SK-N-SH treated with all-trans-retinoic acid at 6 μM for 48 hours (cell line): Measurements from ENCODE around the gene FIGN.

Experiments
- ATAC-seq: fragments of 200-7000 bp; cut with Tn5 transposase; 3 replicates; pipeline ENCODE4 v1.9.1; 2020; ENCODE audit warnings: mild to moderate bottlenecking, moderate library complexity
- ARNTL ChIP-seq: fragments of 450-650 bp; formaldehyde crosslinking; IDR thresholded peaks from 2 replicates; pipeline ENCODE4 v1.5.0; 2020; ENCODE audit warnings: low read depth, mild to moderate bottlenecking, moderate library complexity, borderline replicate concordance
- BACH2 ChIP-seq: fragments of 250-450 bp; sonication (Bioruptor Pico); IDR thresholded peaks from 2 replicates; pipeline ENCODE4 v1.9.0; 2021; ENCODE audit warnings: mild to moderate bottlenecking, borderline replicate concordance
- CSDC2 ChIP-seq: fragments of 250-450 bp; sonication (Bioruptor Pico); IDR thresholded peaks from 2 replicates; pipeline ENCODE4 v1.5.0; 2020; ENCODE audit warnings: mild to moderate bottlenecking, moderate library complexity
- ESRRG ChIP-seq: fragments of 250-450 bp; sonication (Bioruptor Pico); IDR thresholded peaks from 2 replicates; pipeline ENCODE4 v1.6.1; 2021; ENCODE audit warnings: mild to moderate bottlenecking
- GLIS3 ChIP-seq: fragments of 250-450 bp; sonication (Bioruptor Pico); IDR thresholded peaks from 2 replicates; pipeline ENCODE4 v1.5.0; 2020; ENCODE audit warnings: mild to moderate bottlenecking, moderate library complexity
- ISL1 ChIP-seq: fragments of 250-450 bp; sonication (Bioruptor Pico); IDR thresholded peaks from 2 replicates; pipeline ENCODE4 v2.1.2; 2022; ENCODE audit warnings: mild to moderate bottlenecking, moderate library complexity
- OSR1 ChIP-seq: fragments of 250-450 bp; sonication (Bioruptor Pico); IDR thresholded peaks from 2 replicates; pipeline ENCODE4 v1.8.0; 2022; ENCODE audit warnings: moderate library complexity, mild to moderate bottlenecking, inconsistent platforms
- PPARA ChIP-seq: fragments of 250-450 bp; sonication (Bioruptor Pico); IDR thresholded peaks from 2 replicates; pipeline ENCODE4 v1.5.0; 2020; ENCODE audit warnings: mild to moderate bottlenecking, borderline replicate concordance
- RARB ChIP-seq: fragments of 250-450 bp; sonication (Bioruptor Pico); IDR thresholded peaks from 2 replicates; pipeline ENCODE4 v1.8.0; 2021; ENCODE audit warnings: mild to moderate bottlenecking, moderate library complexity
- SNAI2 ChIP-seq: fragments of 250-450 bp; sonication (Bioruptor Pico); IDR thresholded peaks from 2 replicates; pipeline ENCODE4 v1.5.0; 2020; ENCODE audit warnings: mild to moderate bottlenecking, moderate library complexity
- TCF4 ChIP-seq: fragments of 250-450 bp; sonication (Bioruptor Pico); IDR thresholded peaks from 2 replicates; pipeline ENCODE4 v1.8.0; 2021; ENCODE audit warnings: mild to moderate bottlenecking, moderate library complexity, borderline replicate concordance
- TOX ChIP-seq: fragments of 250-450 bp; sonication (Bioruptor Pico); IDR thresholded peaks from 2 replicates; pipeline ENCODE4 v1.8.0; 2021; ENCODE audit warnings: mild to moderate bottlenecking, moderate library complexity, borderline replicate concordance
- ZC3H10 ChIP-seq: fragments of 250-450 bp; sonication (Bioruptor Pico); IDR thresholded peaks from 2 replicates; pipeline ENCODE4 v1.5.1; 2021; ENCODE audit warnings: mild to moderate bottlenecking, moderate library complexity
- ZFP3 ChIP-seq: fragments of 250-450 bp; sonication (Bioruptor Pico); IDR thresholded peaks from 2 replicates; pipeline ENCODE4 v1.5.0; 2020; ENCODE audit warnings: mild to moderate bottlenecking, moderate library complexity
- ZFP30 ChIP-seq: fragments of 450-650 bp; formaldehyde crosslinking; IDR thresholded peaks from 2 replicates; pipeline ENCODE4 v1.5.0; 2022; ENCODE audit warnings: mild to moderate bottlenecking, moderate library complexity
- ZNF565 ChIP-seq: fragments of 450-650 bp; formaldehyde crosslinking; conservative IDR thresholded peaks from 2 replicates; pipeline ENCODE4 v1.5.0; 2020; ENCODE audit warnings: low read depth, mild to moderate bottlenecking, moderate library complexity
- ZNF70 ChIP-seq: fragments of 450-650 bp; formaldehyde crosslinking; IDR thresholded peaks from 2 replicates; pipeline ENCODE4 v1.5.0; 2020; ENCODE audit warnings: mild to moderate bottlenecking, moderate library complexity
- ZNF8 ChIP-seq: fragments of 450-650 bp; formaldehyde crosslinking; IDR thresholded peaks from 2 replicates; pipeline ENCODE4 v1.5.0; 2020; ENCODE audit warnings: mild to moderate bottlenecking, moderate library complexity
- TF ChIP-seq, protein P1 (sequence below): fragments of 250-450 bp; sonication (Bioruptor Pico); IDR thresholded peaks from 2 replicates; pipeline ENCODE4 v1.5.1; 2020; ENCODE audit warnings: low read depth, mild to moderate bottlenecking, moderate library complexity
- TF ChIP-seq, protein P2 (sequence below): fragments of 250-450 bp; sonication (Bioruptor Pico); IDR thresholded peaks from 2 replicates; pipeline ENCODE4 v1.5.1; 2021; ENCODE audit warnings: mild to moderate bottlenecking, moderate library complexity
- TF ChIP-seq, protein P3 (sequence below): fragments of 250-450 bp; sonication (Bioruptor Pico); IDR thresholded peaks from 2 replicates; pipeline ENCODE4 v1.8.0; 2020; ENCODE audit warnings: mild to moderate bottlenecking, moderate library complexity, borderline replicate concordance
- TF ChIP-seq, protein P4 (sequence below): fragments of 250-450 bp; sonication (Bioruptor Pico); IDR thresholded peaks from 2 replicates; pipeline ENCODE4 v1.8.0; 2021; ENCODE audit warnings: low read depth, mild to moderate bottlenecking, moderate library complexity, borderline replicate concordance

The FIGN gene

DNA sequence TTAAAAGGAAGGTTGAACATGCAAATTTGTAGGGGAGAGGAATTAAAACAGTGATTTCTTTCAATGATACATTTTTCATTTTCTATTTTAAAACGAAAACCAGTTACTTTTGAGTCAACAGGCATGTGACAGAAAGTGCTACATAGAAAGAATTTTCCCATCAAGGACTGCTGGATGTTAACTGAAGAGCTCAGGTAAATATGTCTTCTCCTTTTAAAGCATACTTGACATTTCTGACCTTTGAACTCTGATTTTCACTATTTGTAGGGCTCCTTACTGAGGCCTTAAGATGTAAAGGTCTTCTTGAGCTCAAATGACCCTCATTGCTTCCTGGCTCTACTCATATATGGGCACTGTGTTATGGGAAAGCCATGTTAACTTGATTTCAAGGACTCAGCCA, 32.4 kb downstream of the FIGN start:
- ATAC-seq = no peak
- TF ChIP-seq ZNF70 = no peak
- no peak for TF ChIP-seq ESRRG (CRISPR knock-in tag)
- TF ChIP-seq CSDC2 (CRISPR knock-in tag) = no peak
- no peak for TF ChIP-seq ZNF565
- no peak for TF ChIP-seq OSR1 (CRISPR knock-in tag)
- no peak for TF ChIP-seq BACH2 (CRISPR knock-in tag)
- TF ChIP-seq, protein P1, sequence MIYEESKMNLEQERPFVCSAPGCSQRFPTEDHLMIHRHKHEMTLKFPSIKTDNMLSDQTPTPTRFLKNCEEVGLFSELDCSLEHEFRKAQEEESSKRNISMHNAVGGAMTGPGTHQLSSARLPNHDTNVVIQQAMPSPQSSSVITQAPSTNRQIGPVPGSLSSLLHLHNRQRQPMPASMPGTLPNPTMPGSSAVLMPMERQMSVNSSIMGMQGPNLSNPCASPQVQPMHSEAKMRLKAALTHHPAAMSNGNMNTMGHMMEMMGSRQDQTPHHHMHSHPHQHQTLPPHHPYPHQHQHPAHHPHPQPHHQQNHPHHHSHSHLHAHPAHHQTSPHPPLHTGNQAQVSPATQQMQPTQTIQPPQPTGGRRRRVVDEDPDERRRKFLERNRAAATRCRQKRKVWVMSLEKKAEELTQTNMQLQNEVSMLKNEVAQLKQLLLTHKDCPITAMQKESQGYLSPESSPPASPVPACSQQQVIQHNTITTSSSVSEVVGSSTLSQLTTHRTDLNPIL (CRISPR knock-in tag) = no peak
- TF ChIP-seq ZC3H10 = no peak
- TF ChIP-seq GLIS3 (CRISPR knock-in tag) = no peak
- no peak for TF ChIP-seq ZNF8 (CRISPR knock-in tag)
- TF ChIP-seq, protein P2, sequence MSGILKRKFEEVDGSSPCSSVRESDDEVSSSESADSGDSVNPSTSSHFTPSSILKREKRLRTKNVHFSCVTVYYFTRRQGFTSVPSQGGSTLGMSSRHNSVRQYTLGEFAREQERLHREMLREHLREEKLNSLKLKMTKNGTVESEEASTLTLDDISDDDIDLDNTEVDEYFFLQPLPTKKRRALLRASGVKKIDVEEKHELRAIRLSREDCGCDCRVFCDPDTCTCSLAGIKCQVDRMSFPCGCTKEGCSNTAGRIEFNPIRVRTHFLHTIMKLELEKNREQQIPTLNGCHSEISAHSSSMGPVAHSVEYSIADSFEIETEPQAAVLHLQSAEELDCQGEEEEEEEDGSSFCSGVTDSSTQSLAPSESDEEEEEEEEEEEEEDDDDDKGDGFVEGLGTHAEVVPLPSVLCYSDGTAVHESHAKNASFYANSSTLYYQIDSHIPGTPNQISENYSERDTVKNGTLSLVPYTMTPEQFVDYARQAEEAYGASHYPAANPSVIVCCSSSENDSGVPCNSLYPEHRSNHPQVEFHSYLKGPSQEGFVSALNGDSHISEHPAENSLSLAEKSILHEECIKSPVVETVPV (CRISPR knock-in tag) = no peak
- no peak for TF ChIP-seq ZFP30 (CRISPR knock-in tag)
- TF ChIP-seq ISL1 = no peak
- no peak for TF ChIP-seq ZFP3 (CRISPR knock-in tag)

DNA sequence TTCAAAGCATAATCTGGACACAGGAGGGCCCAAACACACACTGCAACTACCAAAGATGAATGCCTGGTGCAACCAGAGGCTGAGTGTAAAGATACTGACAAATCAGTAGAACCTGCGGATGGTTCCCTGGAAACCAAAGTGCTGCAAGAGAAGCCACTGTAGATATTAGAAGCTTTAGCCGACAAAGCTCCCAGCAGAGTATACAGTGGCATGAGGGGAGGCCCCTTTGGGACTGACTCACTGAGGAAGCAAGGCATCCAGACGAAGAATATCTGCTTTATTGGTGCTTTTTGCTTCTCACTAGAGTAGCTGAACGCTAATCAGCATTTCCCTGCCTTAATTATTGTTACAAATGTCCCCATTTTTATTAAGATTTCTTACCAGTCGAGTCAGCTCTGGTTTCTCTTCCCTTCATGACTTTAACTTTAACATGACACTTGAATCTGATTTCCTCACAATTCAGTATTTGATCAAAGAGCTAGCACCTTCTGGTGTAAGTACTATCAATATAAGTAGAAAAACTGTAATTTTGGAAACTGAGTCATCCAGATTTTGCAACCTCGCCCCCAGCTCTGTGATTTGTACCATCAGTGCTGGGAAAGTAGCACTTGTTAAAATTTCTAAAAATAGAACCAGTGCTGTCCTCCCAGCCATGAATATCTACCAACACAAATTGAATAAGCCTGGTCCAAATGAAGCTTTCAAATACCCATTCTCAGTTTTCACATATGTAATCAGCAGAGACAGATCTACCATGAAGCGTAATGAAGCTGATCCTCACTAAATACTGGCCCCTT, 34.2 kb downstream of the FIGN start:
- TF ChIP-seq ZNF565 = no peak
- no peak for TF ChIP-seq BACH2 (CRISPR knock-in tag)
- TF ChIP-seq GLIS3 (CRISPR knock-in tag) = no peak
- TF ChIP-seq OSR1 (CRISPR knock-in tag) = no peak
- no peak for TF ChIP-seq ARNTL (CRISPR knock-in tag)
- no peak for TF ChIP-seq ISL1
- TF ChIP-seq ZFP3 (CRISPR knock-in tag) = no peak
- TF ChIP-seq TCF4 = no peak
- TF ChIP-seq ESRRG (CRISPR knock-in tag) = no peak
- TF ChIP-seq ZNF70 = no peak
- no peak for TF ChIP-seq PPARA (CRISPR knock-in tag)
- TF ChIP-seq, protein P3, sequence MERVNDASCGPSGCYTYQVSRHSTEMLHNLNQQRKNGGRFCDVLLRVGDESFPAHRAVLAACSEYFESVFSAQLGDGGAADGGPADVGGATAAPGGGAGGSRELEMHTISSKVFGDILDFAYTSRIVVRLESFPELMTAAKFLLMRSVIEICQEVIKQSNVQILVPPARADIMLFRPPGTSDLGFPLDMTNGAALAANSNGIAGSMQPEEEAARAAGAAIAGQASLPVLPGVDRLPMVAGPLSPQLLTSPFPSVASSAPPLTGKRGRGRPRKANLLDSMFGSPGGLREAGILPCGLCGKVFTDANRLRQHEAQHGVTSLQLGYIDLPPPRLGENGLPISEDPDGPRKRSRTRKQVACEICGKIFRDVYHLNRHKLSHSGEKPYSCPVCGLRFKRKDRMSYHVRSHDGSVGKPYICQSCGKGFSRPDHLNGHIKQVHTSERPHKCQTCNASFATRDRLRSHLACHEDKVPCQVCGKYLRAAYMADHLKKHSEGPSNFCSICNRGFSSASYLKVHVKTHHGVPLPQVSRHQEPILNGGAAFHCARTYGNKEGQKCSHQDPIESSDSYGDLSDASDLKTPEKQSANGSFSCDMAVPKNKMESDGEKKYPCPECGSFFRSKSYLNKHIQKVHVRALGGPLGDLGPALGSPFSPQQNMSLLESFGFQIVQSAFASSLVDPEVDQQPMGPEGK (CRISPR knock-in tag) = no peak
- TF ChIP-seq RARB (CRISPR knock-in tag) = no peak
- TF ChIP-seq, protein P1 (CRISPR knock-in tag) = no peak
- no peak for TF ChIP-seq CSDC2 (CRISPR knock-in tag)
- TF ChIP-seq ZFP30 (CRISPR knock-in tag) = no peak
- TF ChIP-seq ZNF8 (CRISPR knock-in tag) = no peak
- no peak for TF ChIP-seq TOX (CRISPR knock-in tag)
- TF ChIP-seq SNAI2 (CRISPR knock-in tag) = no peak
- TF ChIP-seq, protein P2 (CRISPR knock-in tag) = no peak
- ATAC-seq = no peak

DNA sequence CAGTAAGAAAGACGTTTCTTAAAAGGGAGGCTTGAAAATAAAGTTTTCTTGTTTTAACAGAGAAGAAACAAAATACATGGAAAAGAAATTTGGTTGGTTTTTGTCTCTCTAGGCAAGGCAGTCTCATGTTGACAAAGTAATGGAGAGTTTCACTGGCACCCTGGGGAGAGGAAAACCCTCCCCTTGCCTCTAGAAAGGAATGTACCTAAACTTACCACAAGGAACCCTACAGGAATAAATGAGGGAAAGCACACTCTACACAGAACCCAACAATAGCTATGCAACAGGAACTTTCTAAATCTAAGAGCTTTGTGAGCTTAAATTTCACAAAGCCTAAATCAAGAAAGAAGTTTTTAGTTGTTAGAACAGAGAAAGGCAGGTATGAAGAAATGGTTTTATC, 37.0 kb downstream of the FIGN start:
- ATAC-seq = no peak
- TF ChIP-seq ZNF565 (no peak), TOX (CRISPR knock-in tag) (no peak), ZFP3 (CRISPR knock-in tag) (no peak), ZNF70 (no peak), RARB (CRISPR knock-in tag) (no peak), SNAI2 (CRISPR knock-in tag) (no peak), CSDC2 (CRISPR knock-in tag) (no peak), PPARA (CRISPR knock-in tag) (no peak), ZC3H10 (no peak), ZNF8 (CRISPR knock-in tag) (no peak), ZFP30 (CRISPR knock-in tag) (no peak), BACH2 (CRISPR knock-in tag) (no peak), ESRRG (CRISPR knock-in tag) (no peak), GLIS3 (CRISPR knock-in tag) (no peak)
- TF ChIP-seq, protein P1 (CRISPR knock-in tag) = no peak
- TF ChIP-seq, protein P4, sequence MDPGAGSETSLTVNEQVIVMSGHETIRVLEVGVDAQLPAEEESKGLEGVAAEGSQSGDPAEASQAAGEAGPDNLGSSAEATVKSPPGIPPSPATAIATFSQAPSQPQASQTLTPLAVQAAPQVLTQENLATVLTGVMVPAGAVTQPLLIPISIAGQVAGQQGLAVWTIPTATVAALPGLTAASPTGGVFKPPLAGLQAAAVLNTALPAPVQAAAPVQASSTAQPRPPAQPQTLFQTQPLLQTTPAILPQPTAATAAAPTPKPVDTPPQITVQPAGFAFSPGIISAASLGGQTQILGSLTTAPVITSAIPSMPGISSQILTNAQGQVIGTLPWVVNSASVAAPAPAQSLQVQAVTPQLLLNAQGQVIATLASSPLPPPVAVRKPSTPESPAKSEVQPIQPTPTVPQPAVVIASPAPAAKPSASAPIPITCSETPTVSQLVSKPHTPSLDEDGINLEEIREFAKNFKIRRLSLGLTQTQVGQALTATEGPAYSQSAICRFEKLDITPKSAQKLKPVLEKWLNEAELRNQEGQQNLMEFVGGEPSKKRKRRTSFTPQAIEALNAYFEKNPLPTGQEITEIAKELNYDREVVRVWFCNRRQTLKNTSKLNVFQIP = no peak
- TF ChIP-seq, protein P2 (CRISPR knock-in tag) = no peak
- TF ChIP-seq, all 23 proteins: peak for 0
